SIG-M5 (cell line): ENCODE results near the gene LMF1.

Experiments
- DNase-seq: peaks from one replicate; lab custom pipeline; 2025; lab: John Stamatoyannopoulos, UW

The LMF1 gene

DNA sequence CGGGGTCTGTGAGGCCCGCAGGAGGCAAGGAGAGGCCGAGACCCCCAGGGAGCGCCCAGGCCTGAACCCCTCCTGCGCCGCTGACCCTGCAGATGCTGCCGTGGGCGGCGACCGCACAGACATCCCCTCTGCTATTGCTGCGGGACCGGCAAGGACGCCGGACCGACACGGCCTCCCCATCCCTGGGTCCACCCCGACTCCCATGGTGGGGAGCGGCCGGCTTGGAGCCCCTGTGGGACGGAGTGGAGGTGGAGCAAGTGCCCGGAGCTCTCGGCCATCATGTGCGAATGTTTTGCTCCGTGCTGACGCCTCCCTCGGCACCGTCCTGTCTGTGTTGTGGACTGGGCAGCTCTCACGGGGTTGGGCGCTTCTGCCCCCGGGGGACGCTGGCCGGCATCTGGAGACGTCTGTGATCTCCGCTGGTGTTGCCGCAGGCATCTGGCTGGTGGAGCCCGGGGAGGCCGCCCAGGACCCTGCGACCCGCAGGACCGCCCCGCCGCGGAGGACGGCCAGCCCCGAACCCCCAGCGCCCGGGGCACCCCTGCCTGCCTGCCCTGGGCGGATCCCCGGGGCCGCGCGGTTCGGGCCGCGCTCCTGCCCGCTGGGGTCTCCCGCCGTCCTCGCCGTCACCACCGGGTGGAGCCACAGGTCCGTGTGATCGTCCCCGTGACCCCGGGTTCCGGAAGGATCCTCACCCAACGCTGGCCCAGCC is 157.4 kb downstream of the LMF1 start:
- no peak for DNase-seq

DNA sequence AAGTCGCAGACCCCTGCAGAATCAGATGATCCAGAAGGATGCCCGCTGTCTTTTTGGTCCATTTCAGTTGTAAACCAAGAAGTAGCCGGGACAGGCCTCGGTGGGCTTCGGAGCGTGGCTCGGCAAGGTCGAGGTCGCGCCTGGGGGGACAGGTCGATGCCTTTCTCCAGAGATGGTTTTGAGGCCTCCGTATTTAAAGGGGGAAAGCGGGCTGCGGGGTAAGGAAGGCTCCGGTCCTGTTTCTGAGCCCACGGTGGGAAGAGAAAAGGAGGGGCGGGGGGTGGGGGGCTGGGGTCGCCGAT is 162.7 kb downstream of the LMF1 start:
- no peak for DNase-seq

DNA sequence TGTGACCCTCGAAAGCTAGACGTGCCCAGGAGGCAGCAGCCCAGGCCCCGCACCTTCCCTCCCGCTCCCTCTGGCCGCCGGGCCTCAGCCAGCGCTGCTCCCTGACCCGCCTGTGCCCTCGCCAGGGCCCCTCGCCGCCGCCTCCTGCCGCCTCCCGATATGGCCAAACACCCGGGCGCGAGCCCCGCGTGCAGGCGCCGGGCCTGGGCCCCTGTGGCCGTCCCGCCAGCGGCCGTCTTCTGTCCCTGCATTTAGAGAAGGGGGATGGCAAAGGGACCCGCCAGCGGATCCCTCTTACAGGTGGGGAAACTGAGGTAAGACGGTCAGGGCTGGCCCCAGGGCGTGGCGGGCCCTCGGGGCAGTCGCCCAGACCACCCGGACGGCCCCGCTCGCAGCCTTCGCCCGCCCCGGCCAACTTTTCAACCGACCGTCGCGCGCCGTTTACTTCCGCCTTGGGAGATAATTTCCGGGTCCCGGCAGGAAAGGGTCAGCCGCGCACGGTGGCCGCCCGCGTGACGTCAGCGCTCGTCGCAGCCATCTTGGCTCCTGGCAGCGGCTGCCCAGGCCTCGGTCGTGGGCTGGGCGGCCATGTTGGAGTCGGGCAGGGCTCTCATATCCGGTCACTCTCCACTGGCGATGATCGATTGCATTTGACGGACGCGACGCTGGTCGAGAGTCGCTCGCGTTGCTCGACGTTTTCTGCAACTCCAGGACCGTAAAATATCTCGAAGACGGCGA is 163.3 kb downstream of the LMF1 start:
- DNase-seq: peak; percentile 51

DNA sequence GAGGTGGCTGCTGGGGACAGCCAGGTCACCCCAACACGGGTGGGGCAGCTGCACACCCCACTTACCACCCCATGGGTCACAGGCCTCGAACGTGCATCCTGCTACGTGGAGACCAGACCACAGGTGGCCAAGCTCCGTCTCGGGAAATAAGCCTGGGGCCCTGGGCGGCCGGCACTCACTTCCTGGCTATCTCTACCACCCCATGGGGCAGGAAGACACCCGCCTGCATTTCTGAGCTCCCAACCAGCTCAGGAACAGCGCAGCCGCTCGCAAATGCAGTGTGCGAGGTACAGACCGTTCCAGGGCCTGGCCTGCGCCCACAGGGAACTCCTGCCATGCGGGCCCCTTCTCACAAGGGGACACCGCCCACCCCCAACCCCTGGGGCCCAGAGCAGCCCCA is 165.3 kb downstream of the LMF1 start:
- DNase-seq: no peak

DNA sequence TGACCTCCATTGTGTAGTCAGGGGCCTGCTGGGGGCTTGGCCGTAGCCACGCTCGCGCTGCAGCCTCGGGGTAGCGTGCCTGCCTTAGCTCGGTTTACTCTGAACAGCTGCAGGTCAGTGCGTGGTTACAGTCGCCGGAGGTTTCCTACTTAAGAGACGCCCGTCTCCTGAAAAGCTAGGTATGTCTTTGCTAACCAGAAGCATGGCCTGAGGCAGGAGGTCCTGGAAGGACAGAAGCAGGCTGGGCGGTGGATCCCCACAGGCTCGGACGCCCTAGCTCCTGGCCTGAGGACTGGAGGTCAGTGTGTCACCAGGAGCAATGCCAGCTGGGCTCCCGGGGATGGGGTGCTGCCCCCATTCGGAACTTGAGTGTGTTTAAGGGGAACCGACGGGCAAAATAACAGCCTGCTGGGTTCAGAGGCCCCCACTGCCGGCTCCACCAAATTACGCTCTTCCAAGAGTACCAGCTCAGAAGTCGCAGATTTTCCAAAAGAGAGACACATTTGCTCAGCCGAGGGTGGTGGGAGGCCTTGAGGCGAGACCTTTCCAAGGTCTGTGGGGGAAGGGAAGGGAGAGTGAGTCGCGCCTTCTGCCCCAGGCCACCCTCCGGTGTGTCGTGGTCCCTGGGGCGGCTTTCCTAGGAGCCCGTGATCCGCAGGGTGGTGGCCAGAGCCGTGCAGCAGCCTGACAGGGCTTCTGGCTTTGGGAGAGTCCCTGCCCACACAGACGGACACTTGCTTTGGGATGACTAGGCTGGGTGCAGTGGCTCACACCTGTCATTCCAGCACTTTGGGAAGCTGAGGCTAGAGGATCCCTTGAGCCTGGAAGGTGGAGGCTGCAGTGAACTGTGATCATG is 166.4 kb downstream of the LMF1 start:
- no peak for DNase-seq

DNA sequence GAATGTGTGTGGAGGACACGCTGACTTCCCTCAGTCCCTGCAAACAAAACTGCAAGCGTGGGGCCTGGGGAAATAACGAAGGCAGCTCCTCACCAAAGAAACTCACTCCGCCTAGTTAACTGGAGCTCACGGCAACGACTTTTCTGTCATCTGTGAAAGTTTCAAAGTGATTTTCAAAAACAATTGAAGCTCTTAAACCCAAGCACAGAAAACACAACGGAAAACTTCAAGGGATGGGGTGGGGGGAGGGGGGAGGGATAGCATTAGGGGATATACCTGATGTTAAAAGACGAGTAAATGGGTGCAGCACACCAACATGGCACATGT is 167.1 kb downstream of the LMF1 start:
- no peak for DNase-seq
